A673 (cell line): ENCODE results near the gene VAC14.

Experiments
- EZH2 ChIP-seq: fragments of 200-600 bp; sonication (generic); IDR thresholded peaks from 2 replicates; pipeline ENCODE4 v1.6.1; 2017; ENCODE audit warnings: borderline replicate concordance, low read depth, mild to moderate bottlenecking, mixed read lengths, antibody characterized with exemption, low read length; ENCODE audit not compliant: poor library complexity, severe bottlenecking
- TF ChIP-seq, protein P1 (sequence below): fragments of 300-800, 200-600 bp; sonication (generic); conservative IDR thresholded peaks from 2 replicates; pipeline ENCODE4 v1.5.1; 2017; ENCODE audit warnings: low read depth, mild to moderate bottlenecking, antibody characterized with exemption, low read length, moderate library complexity, mixed read lengths

DNA sequence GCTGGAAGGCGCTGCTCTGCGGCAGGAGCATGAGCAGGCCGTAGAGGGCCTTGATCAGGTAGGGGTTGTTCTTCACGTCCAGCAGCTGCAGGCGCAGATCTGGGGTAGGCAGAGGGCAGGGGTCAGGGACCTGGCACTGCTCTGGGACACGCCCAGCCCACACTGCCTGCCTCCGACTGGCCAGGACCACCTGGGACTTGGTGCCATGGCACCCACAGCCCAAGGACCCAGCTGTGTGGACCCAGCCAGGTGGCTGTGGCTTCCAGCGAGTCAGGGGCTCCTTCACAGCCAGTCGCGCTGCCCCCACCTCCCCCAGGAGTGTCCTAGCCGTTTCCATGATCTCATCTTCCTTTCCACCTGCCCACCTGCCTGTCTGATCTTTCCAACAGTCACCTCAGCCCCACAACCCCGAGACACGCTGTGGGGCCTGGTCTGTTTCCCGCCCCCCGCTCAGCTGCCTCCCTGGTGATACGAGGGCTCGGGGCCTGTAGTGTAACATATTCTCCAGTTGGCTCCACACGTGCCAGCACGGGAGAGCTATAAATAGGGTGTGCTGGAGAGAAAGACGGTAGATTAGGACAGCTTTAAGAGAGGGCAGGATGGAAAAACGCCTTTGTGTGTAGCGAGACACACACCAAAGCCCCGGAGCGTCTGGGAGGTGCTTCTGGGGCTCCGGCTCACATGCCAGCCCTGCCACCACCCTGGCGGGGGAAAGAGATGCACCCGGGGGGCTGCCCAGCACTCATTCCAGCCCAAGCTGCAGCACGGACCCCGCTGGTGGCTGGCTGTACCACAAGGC is 107.9 kb downstream of the VAC14 start:
- no peak for TF ChIP-seq EZH2
- TF ChIP-seq, protein P1, sequence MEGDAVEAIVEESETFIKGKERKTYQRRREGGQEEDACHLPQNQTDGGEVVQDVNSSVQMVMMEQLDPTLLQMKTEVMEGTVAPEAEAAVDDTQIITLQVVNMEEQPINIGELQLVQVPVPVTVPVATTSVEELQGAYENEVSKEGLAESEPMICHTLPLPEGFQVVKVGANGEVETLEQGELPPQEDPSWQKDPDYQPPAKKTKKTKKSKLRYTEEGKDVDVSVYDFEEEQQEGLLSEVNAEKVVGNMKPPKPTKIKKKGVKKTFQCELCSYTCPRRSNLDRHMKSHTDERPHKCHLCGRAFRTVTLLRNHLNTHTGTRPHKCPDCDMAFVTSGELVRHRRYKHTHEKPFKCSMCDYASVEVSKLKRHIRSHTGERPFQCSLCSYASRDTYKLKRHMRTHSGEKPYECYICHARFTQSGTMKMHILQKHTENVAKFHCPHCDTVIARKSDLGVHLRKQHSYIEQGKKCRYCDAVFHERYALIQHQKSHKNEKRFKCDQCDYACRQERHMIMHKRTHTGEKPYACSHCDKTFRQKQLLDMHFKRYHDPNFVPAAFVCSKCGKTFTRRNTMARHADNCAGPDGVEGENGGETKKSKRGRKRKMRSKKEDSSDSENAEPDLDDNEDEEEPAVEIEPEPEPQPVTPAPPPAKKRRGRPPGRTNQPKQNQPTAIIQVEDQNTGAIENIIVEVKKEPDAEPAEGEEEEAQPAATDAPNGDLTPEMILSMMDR = no peak
